ENCODE results near the gene WNT2. TPM values are rescaled to one million over a fixed set of nuclear protein-coding genes. Genes with fewer than 3 reads are reported as not detected.

WNT2 gene
- total and polyA plus RNA-seq, 2 of the 4 experiments (the other 2 are of a cell fraction), result 1.8 to 1.9 TPM

GRCh38 chr7:117332031-117332430, 9.2 kb upstream of the WNT2 start:
- Histone ChIP-seq H3K4me2 (ENCODE audit: low read depth, low read length) (no peak overlapping the region), H3K79me1 (ENCODE audit: low read depth in 1 of 2, low read length in 2 of 2) (no peaks in the 10 kb centered on the region), H3K4me3 (ENCODE audit: insufficient read depth, low read depth, low read length) (no peak overlapping the region), H4K5ac (ENCODE audit: low read depth, low read length) (no peak overlapping the region), H3K9me1 (ENCODE audit: insufficient read depth, low read length) (no peaks in the 10 kb centered on the region), H2AK5ac (ENCODE audit: low read depth, low read length) (no peak overlapping the region), H3K27me3 (ENCODE audit: control insufficient read depth, insufficient read depth, low read length) (no peaks in the 10 kb centered on the region), H3K9ac (ENCODE audit: low read depth, low read length) (no peak overlapping the region), H3K14ac (replicated peaks; ENCODE audit: low read depth, low read length) (no peak overlapping the region), H3K23ac (ENCODE audit: low read depth, low read length) (no peak overlapping the region), H4K20me1 (ENCODE audit: insufficient read depth, low read length) (no peaks in the 10 kb centered on the region), H3K27ac (ENCODE audit: insufficient read depth, low read length) (no peak overlapping the region), H4K8ac (ENCODE audit: low read depth in 2 of 2, low read length in 2 of 2) (no peak overlapping the region), H3K18ac (ENCODE audit: low read depth, low read length) (no peak overlapping the region), H3K9me3 (ENCODE audit: control insufficient read depth, insufficient read depth, low read length) (no peaks in the 10 kb centered on the region), H3K4me1 (ENCODE audit: control insufficient read depth, insufficient read depth, low read length) (no peaks in the 10 kb centered on the region), H4K91ac (ENCODE audit: insufficient read depth, low read depth, low read length) (no peak overlapping the region), H2BK15ac (ENCODE audit: low read depth, low read length) (no peak overlapping the region), H3K36me3 (ENCODE audit: control insufficient read depth, insufficient read depth, low read length) (no peaks in the 10 kb centered on the region), H2AK9ac (replicated peaks; ENCODE audit: low read depth, low read length, poor library complexity) (no peak overlapping the region), H3K4ac (ENCODE audit: low read depth, low read length) (no peak overlapping the region), H2BK120ac (ENCODE audit: low read depth, low read length) (no peak overlapping the region), H2BK5ac (ENCODE audit: low read depth, low read length, poor library complexity, severe bottlenecking) (no peak overlapping the region), H3K56ac (ENCODE audit: extremely low read depth, insufficient read depth, low read length) (no peak overlapping the region), H2AFZ (replicated peaks; ENCODE audit: low read length, poor library complexity) (no peak overlapping the region), H2BK20ac (ENCODE audit: low read depth, low read length) (no peak overlapping the region)
- ATAC-seq (ENCODE audit: low read depth) (no peak), DNase-seq (no peak)
- BruUV-seq (replicated peaks), result no TSS peak
- POLR2A ChIA-PET (ENCODE audit: unreplicated experiment), result no interaction called here
- dilution Hi-C loops (cut with HindIII; ENCODE audit: low sequenced_read_pairs, unreplicated experiment) (no loop called here), intact Hi-C loops (cut with micrococcal nuclease) (no loop called here), in situ Hi-C loops (cut with MboI; ENCODE audit: low sequenced_read_pairs) (no loop called here)
- no peak for TF ChIP-seq RAD21 (IDR thresholded peaks at IDR 0.05; ENCODE audit: low read length)
- peak; percentile 49 for TF ChIP-seq MAFK (IDR thresholded peaks at IDR 0.05; ENCODE audit: low read depth, low read length)
- CTCF ChIA-PET, result no interaction called here
